DOHH2 (cell line): Measurements from ENCODE around the gene SLC29A3.

Experiments used
- EZH2phosphoT487 ChIP-seq: fragments of 200-600 bp; sonication (generic); IDR thresholded peaks from 2 replicates; pipeline ENCODE4 v1.6.1; 2017; ENCODE audit warnings: borderline replicate concordance, mild to moderate bottlenecking, antibody characterized with exemption, low read length, moderate library complexity, mixed read lengths
- TF ChIP-seq, protein P1 (sequence below): fragments of 200-600 bp; sonication (generic); IDR thresholded peaks from one replicate; pipeline ENCODE4 v1.5.1; 2014; ENCODE audit warnings: antibody characterized with exemption, mild to moderate bottlenecking, low read depth, low read length; ENCODE audit not compliant: poor library complexity, severe bottlenecking

DNA sequence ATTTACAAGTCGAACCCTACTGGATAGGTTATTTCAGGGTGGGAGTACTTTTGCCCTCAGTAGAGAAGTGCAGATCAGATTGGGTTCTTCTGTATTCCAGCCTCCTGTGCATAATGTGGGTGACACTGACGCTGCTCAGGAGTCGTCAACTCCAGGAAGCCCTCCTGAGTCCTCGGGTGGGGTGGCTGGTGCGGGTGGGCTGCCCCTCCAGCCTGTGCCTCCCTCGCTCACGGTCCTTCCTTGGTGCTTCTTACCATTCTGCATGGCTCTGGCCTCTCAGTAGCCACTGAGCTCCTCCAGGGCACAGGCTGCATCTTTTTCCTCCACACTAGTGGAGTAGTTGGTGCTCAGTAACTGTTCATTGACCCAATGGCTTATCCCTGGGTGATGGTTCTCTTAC is 82.0 kb downstream of the SLC29A3 start:
- TF ChIP-seq, protein P1, sequence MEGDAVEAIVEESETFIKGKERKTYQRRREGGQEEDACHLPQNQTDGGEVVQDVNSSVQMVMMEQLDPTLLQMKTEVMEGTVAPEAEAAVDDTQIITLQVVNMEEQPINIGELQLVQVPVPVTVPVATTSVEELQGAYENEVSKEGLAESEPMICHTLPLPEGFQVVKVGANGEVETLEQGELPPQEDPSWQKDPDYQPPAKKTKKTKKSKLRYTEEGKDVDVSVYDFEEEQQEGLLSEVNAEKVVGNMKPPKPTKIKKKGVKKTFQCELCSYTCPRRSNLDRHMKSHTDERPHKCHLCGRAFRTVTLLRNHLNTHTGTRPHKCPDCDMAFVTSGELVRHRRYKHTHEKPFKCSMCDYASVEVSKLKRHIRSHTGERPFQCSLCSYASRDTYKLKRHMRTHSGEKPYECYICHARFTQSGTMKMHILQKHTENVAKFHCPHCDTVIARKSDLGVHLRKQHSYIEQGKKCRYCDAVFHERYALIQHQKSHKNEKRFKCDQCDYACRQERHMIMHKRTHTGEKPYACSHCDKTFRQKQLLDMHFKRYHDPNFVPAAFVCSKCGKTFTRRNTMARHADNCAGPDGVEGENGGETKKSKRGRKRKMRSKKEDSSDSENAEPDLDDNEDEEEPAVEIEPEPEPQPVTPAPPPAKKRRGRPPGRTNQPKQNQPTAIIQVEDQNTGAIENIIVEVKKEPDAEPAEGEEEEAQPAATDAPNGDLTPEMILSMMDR, result no peak
- no peak for TF ChIP-seq EZH2phosphoT487
